Endothelial cell of umbilical vein (primary cell): ENCODE data around the gene ARHGEF25. TPM values are rescaled to one million over a fixed set of nuclear protein-coding genes. Genes with fewer than 3 reads are reported as not detected.

Experiments
- BruUV-seq: library from RNA; stranded (reverse); fragments of 400-500 nt; replicated peaks from 2 replicates; lab custom pipeline; 2021; lab: Mats Ljungman, UMichigan
- CTCF ChIA-PET: fragments of 300-600, 350-600 bp; sonication (Branson Sonifier 250); formaldehyde crosslinking; loops from one replicate; lab custom pipeline; 2021; ENCODE audit warnings: antibody characterized with exemption, inconsistent platforms; lab: Charles Lee
- POLR2A ChIA-PET: fragments of 300-600, 350-600 bp; sonication (Branson Sonifier 250); formaldehyde crosslinking; loops from one replicate; lab custom pipeline; 2021; ENCODE audit warnings: antibody characterized with exemption, inconsistent platforms; lab: Charles Lee
- DNase-seq: peaks from one replicate; pipeline ENCODE4 v3.0.0-alpha.2; 2011; ENCODE audit warnings: low read depth, low spot score
- FAIRE-seq: peaks from 2 replicates; lab custom pipeline; 2011; peaks lifted over from hg19 to GRCh38; lab: Jason Lieb, UNC
- H2AFZ ChIP-seq: 2 replicates; pipeline ENCODE4 v1.6.0; 2012; ENCODE audit warnings: low read depth, low read length, control low read depth, inconsistent platforms
- H3K27ac ChIP-seq: 2 replicates; pipeline ENCODE4 v1.5.1; 2011; ENCODE audit warnings: low read depth, mild to moderate bottlenecking, control low read depth, low read length, moderate library complexity; ENCODE audit not compliant: insufficient read depth
- H3K27me3 ChIP-seq, 2 experiments: 2 replicates each; pipeline versions ENCODE4 v1.6.0 to v1.6.1; 2011; ENCODE audit warnings: low read length in 2 of 2, mixed read lengths in 1 of 2; ENCODE audit not compliant: control insufficient read depth in 2 of 2, insufficient read depth in 2 of 2
- H3K36me3 ChIP-seq, 2 experiments: 2 replicates in 1 of 2; 3 replicates in 1 of 2; pipeline ENCODE4 v1.5.1; 2011; ENCODE audit warnings: low read length in 2 of 2, mild to moderate bottlenecking in 1 of 2, moderate library complexity in 1 of 2; ENCODE audit not compliant: control insufficient read depth in 2 of 2, insufficient read depth in 2 of 2; ENCODE audit errors: extremely low read depth in 1 of 2
- H3K4me1 ChIP-seq: 3 replicates; pipeline ENCODE4 v1.5.1; 2011; ENCODE audit warnings: mild to moderate bottlenecking, low read length; ENCODE audit not compliant: control insufficient read depth, insufficient read depth; ENCODE audit errors: extremely low read depth
- H3K4me2 ChIP-seq: 2 replicates; pipeline ENCODE4 v1.6.1; 2011; ENCODE audit warnings: low read length, control low read depth, mixed read lengths; ENCODE audit not compliant: insufficient read depth
- H3K4me3 ChIP-seq, 3 experiments: fragments of 200-600 bp in 1 of 3; sonication (generic), shearing (Covaris generic) in 1 of 3; replicated peaks in 1 of 3; 2 replicates each; pipeline ENCODE4 v1.5.1; 2011 to 2016; ENCODE audit warnings: control low read depth in 3 of 3, low read length in 3 of 3, mild to moderate bottlenecking in 2 of 3, inconsistent platforms in 1 of 3, low read depth in 1 of 3, moderate library complexity in 1 of 3; ENCODE audit not compliant: insufficient read depth in 1 of 3
- H3K79me2 ChIP-seq: 2 replicates; pipeline ENCODE4 v1.6.0; 2012; ENCODE audit warnings: low read length, inconsistent platforms; ENCODE audit not compliant: control insufficient read depth, insufficient read depth
- H3K9ac ChIP-seq: replicated peaks from 2 replicates; pipeline ENCODE3; 2011; ENCODE audit warnings: low read length, control low read depth; ENCODE audit not compliant: insufficient read depth; ENCODE audit errors: extremely low read depth
- H3K9me1 ChIP-seq: replicated peaks from 3 replicates; pipeline ENCODE4 v1.6.0; 2011; ENCODE audit warnings: mild to moderate bottlenecking, low read length; ENCODE audit not compliant: control insufficient read depth, insufficient read depth; ENCODE audit errors: extremely low read depth
- H3K9me3 ChIP-seq: replicated peaks from 2 replicates; pipeline ENCODE4 v1.5.1; 2012; ENCODE audit warnings: low read length, inconsistent platforms; ENCODE audit not compliant: control insufficient read depth, insufficient read depth
- H4K20me1 ChIP-seq: replicated peaks from 2 replicates; pipeline ENCODE3; 2011; ENCODE audit warnings: mild to moderate bottlenecking, low read length; ENCODE audit not compliant: control insufficient read depth, insufficient read depth; ENCODE audit errors: extremely low read depth
- CTCF ChIP-seq, 2 donors: IDR thresholded peaks; 1 replicate in 1 of 2; 2 replicates in 1 of 2; pipeline ENCODE4 v1.5.1; 2011; ENCODE audit warnings: low read length in 2 of 2, mild to moderate bottlenecking in 2 of 2, moderate library complexity in 2 of 2, control low read depth in 1 of 2, inconsistent platforms in 1 of 2, low read depth in 1 of 2; ENCODE audit not compliant: insufficient read depth in 1 of 2; ENCODE audit errors: extremely low read depth in 1 of 2
- EZH2 ChIP-seq: IDR thresholded peaks from 2 replicates; pipeline ENCODE4 v1.6.1; 2012; ENCODE audit warnings: borderline replicate concordance, low read depth, mild to moderate bottlenecking, moderate library complexity, low read length, inconsistent platforms; ENCODE audit not compliant: severe bottlenecking
- FOS ChIP-seq: IDR thresholded peaks from 2 replicates; pipeline ENCODE4 v1.6.1; 2011; ENCODE audit warnings: mild to moderate bottlenecking, low read length, moderate library complexity, borderline replicate concordance; ENCODE audit not compliant: insufficient read depth
- GATA2 ChIP-seq: IDR thresholded peaks from 2 replicates; pipeline ENCODE4 v1.7.0; 2011; ENCODE audit warnings: low read depth, mild to moderate bottlenecking, moderate library complexity, mixed read lengths, low read length; ENCODE audit not compliant: insufficient read length, insufficient read depth
- JUN ChIP-seq: IDR thresholded peaks from 2 replicates; pipeline ENCODE4 v1.6.1; 2011; ENCODE audit warnings: borderline replicate concordance, low read depth; ENCODE audit not compliant: insufficient read length, insufficient read depth
- MYC ChIP-seq: IDR thresholded peaks from one replicate; pipeline ENCODE4 v1.6.1; 2011; ENCODE audit warnings: mild to moderate bottlenecking, low read depth, low read length
- POLR2A ChIP-seq: IDR thresholded peaks from 2 replicates; pipeline ENCODE4 v1.6.1; 2012; ENCODE audit warnings: low read depth, mild to moderate bottlenecking, control low read depth, low read length
- POLR2AphosphoS5 ChIP-seq: IDR thresholded peaks from 2 replicates; pipeline ENCODE4 v1.6.1; 2012; ENCODE audit warnings: low read depth, mild to moderate bottlenecking, control low read depth, low read length, moderate library complexity; ENCODE audit not compliant: insufficient read depth
- dilution Hi-C: fragments of 300-500 bp; cut with MboI; formaldehyde crosslinking; loops from one replicate; pipeline ENCODE4 v1.15.0; 2019; ENCODE audit warnings: low sequenced_read_pairs; ENCODE audit not compliant: extremely low pct_ligation_motif_present
- intact Hi-C: fragments of 100-400 bp; cut with micrococcal nuclease; formaldehyde crosslinking; loops from one replicate; pipeline ENCODE4 v1.10.0; 2022
- polyA plus RNA-seq, 4 experiments: library from polyadenylated mRNA; depleted of rRNA in 3 of 4; stranded (reverse) in 3 of 4; unstranded in 1 of 4; fragments of >200 nt; gene quantifications; 2 replicates each; pipeline versions ENCODE4 v1.2.1 to v1.2.3, GENCODE V29; 2011 to 2012; ENCODE audit warnings: missing spikeins in 1 of 4
- total RNA-seq: library from RNA; stranded (reverse); gene quantifications from 2 replicates; pipeline ENCODE4 v1.2.3, GENCODE V29; 2021
- TF ChIP-seq, protein P1 (sequence below): IDR thresholded peaks from 2 replicates; pipeline ENCODE4 v1.6.1; 2011; ENCODE audit not compliant: insufficient read depth, insufficient read length

ARHGEF25 gene
- total and polyA plus RNA-seq, 2 donors (not counting 3 experiments of a cell fraction or from before 2014, with no cell fraction given), result 4.7 to 7.4 TPM

- no TSS peak for BruUV-seq
- DNase-seq, result no peak
- H3K9me3 ChIP-seq, result no peaks in the 10 kb centered on the region
- H2AFZ ChIP-seq, result no peak overlapping the region
- H3K27me3 ChIP-seq, result peaks cover 0 to 4% of the 10 kb centered on the region in 2 experiments
- no peak overlapping the region for H3K4me3 ChIP-seq
- no peak overlapping the region for H3K27ac ChIP-seq
- H4K20me1 ChIP-seq, result no peaks in the 10 kb centered on the region
- TF ChIP-seq POLR2AphosphoS5, result no peak
- no peak for TF ChIP-seq MYC
- TF ChIP-seq POLR2A, result no peak
- TF ChIP-seq GATA2, result no peak
- TF ChIP-seq JUN, result no peak
- no peak for TF ChIP-seq FOS
- no peak for TF ChIP-seq EZH2
- TF ChIP-seq, protein P1, sequence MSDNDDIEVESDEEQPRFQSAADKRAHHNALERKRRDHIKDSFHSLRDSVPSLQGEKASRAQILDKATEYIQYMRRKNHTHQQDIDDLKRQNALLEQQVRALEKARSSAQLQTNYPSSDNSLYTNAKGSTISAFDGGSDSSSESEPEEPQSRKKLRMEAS, result no peak
- no peak for TF ChIP-seq CTCF (IDR thresholded peaks at IDR 0.05; ENCODE audit: extremely low read depth in 1 of 2, insufficient read depth in 1 of 2, low read depth in 1 of 2, low read length in 2 of 2)
- CTCF ChIA-PET, result interaction anchor here (6.8 kb wide), 1 partner anchor 20 kb away, joined by 44 read pairs; no protein-coding TSS in a partner anchor
- no peak overlapping the region for H3K4me2 ChIP-seq
- FAIRE-seq, result no peak
- dilution Hi-C loops (no loop called here), intact Hi-C loops (loop anchor here (1.0 kb wide), 1 partner anchor 12 kb away; the partner anchor contains the start of gene PIP4K2C)
- POLR2A ChIA-PET, result no interaction called here
- no peaks in the 10 kb centered on the region for H3K79me2 ChIP-seq
- peaks cover 6% of the 10 kb centered on the region for H3K4me1 ChIP-seq
- no peak overlapping the region for H3K9ac ChIP-seq
- no peaks in the 10 kb centered on the region for H3K36me3 ChIP-seq
- no peaks in the 10 kb centered on the region for H3K9me1 ChIP-seq
Observed at GRCh38 chr12:57603324-57603723, 7.9 kb upstream of the ARHGEF25 start.
